Activated CD4-positive, alpha-beta T cell treated with anti-CD3 and anti-CD28 coated beads for 36 hours (primary cell): ENCODE measurements around the gene ELAVL2. TPM values are rescaled to one million over a fixed set of nuclear protein-coding genes. Genes with fewer than 3 reads are reported as not detected.

ENCODE experiments used
- ATAC-seq: fragments of 200-7000 bp; cut with Tn5 transposase; one replicate; pipeline ENCODE4 v1.10.0; 2021; ENCODE audit warnings: mild to moderate bottlenecking, moderate library complexity
- CTCF ChIA-PET: fragments of 350-600 bp; sonication (Branson Sonifier 250); formaldehyde crosslinking; loops from one replicate; lab custom pipeline; 2021; ENCODE audit warnings: antibody characterized with exemption; lab: Charles Lee
- POLR2A ChIA-PET: fragments of 350-600 bp; sonication (Branson Sonifier 250); formaldehyde crosslinking; loops from one replicate; lab custom pipeline; 2021; ENCODE audit warnings: antibody characterized with exemption, inconsistent platforms; lab: Charles Lee
- DNase-seq: peaks from one replicate; pipeline ENCODE4 v3.0.0-alpha.2; 2020
- H3K27ac Mint-ChIP-seq: one replicate; pipeline ENCODE4 v1.8.0; 2021; ENCODE audit warnings: mixed read lengths
- H3K27me3 Mint-ChIP-seq: one replicate; pipeline ENCODE4 v1.8.0; 2021; ENCODE audit warnings: mixed read lengths
- H3K36me3 Mint-ChIP-seq: one replicate; pipeline ENCODE4 v1.8.0; 2021; ENCODE audit warnings: low read depth, mixed read lengths
- H3K4me1 Mint-ChIP-seq: one replicate; pipeline ENCODE4 v1.8.0; 2021; ENCODE audit warnings: mixed read lengths
- H3K4me3 Mint-ChIP-seq: one replicate; pipeline ENCODE4 v1.8.0; 2021; ENCODE audit warnings: mild to moderate bottlenecking, moderate library complexity, mixed read lengths
- H3K9me3 Mint-ChIP-seq: one replicate; pipeline ENCODE4 v1.8.0; 2021; ENCODE audit warnings: low read depth, mixed read lengths
- intact Hi-C, 2 experiments: fragments of 100-400 bp; cut with DNase I in 1 of 2; cut with micrococcal nuclease in 1 of 2; formaldehyde crosslinking; loops; one replicate each; pipeline versions ENCODE4 v1.14.2 to v1.15.1; 2022 to 2024; cut with DNase I, micrococcal nuclease
- total RNA-seq, 2 experiments: library from RNA; stranded (reverse); gene quantifications; one replicate each; pipeline ENCODE4 v1.2.3, GENCODE V29; 2021

Gene ELAVL2
- total RNA-seq, 2 experiments from 2014 or later = not detected

GRCh38 chr9:23830476-23830805 lies 4.4 kb upstream of the ELAVL2 start:
- POLR2A ChIA-PET = no interaction called here
- Mint-ChIP-seq H3K9me3 (peaks cover 4% of the 10 kb centered on the region), H3K36me3 (no peaks in the 10 kb centered on the region), H3K27ac (no peak overlapping the region), H3K27me3 (peaks cover 32% of the 10 kb centered on the region), H3K4me1 (peaks cover 2% of the 10 kb centered on the region), H3K4me3 (no peak overlapping the region)
- no peak for DNase-seq
- CTCF ChIA-PET = no interaction called here
- intact Hi-C loops = no loop called here
- no peak for ATAC-seq

GRCh38 chr9:23829580-23830475 lies 3.8 kb upstream of the ELAVL2 start:
- no peak overlapping the region for H3K27ac Mint-ChIP-seq
- ATAC-seq (no peak), DNase-seq (no peak)
- H3K27me3 Mint-ChIP-seq = peaks cover 32% of the 10 kb centered on the region
- peaks cover 2% of the 10 kb centered on the region for H3K4me1 Mint-ChIP-seq
- H3K4me3 Mint-ChIP-seq = no peak overlapping the region
- intact Hi-C loops = loop anchor here in 1 of 2 experiments (10.0 kb wide), 1 partner anchor 1845 kb away; no protein-coding TSS in a partner anchor
- H3K36me3 Mint-ChIP-seq = no peaks in the 10 kb centered on the region
- POLR2A ChIA-PET = no interaction called here
- CTCF ChIA-PET = no interaction called here
- H3K9me3 Mint-ChIP-seq = peaks cover 4% of the 10 kb centered on the region

GRCh38 chr9:23825700-23826099 lies 340 bp downstream of the ELAVL2 start:
- intact Hi-C loops = loop anchor here in 1 of 2 experiments (10.0 kb wide), 1 partner anchor 1841 kb away; no protein-coding TSS in a partner anchor
- H3K9me3 Mint-ChIP-seq = peaks cover 4% of the 10 kb centered on the region
- no peak for DNase-seq
- no peak overlapping the region for H3K27ac Mint-ChIP-seq
- ChIA-PET POLR2A (no interaction called here), CTCF (no interaction called here)
- H3K4me1 Mint-ChIP-seq = no peaks in the 10 kb centered on the region
- no peak for ATAC-seq
- H3K36me3 Mint-ChIP-seq = no peaks in the 10 kb centered on the region
- H3K27me3 Mint-ChIP-seq = peaks cover 30% of the 10 kb centered on the region
- no peak overlapping the region for H3K4me3 Mint-ChIP-seq

DNA sequence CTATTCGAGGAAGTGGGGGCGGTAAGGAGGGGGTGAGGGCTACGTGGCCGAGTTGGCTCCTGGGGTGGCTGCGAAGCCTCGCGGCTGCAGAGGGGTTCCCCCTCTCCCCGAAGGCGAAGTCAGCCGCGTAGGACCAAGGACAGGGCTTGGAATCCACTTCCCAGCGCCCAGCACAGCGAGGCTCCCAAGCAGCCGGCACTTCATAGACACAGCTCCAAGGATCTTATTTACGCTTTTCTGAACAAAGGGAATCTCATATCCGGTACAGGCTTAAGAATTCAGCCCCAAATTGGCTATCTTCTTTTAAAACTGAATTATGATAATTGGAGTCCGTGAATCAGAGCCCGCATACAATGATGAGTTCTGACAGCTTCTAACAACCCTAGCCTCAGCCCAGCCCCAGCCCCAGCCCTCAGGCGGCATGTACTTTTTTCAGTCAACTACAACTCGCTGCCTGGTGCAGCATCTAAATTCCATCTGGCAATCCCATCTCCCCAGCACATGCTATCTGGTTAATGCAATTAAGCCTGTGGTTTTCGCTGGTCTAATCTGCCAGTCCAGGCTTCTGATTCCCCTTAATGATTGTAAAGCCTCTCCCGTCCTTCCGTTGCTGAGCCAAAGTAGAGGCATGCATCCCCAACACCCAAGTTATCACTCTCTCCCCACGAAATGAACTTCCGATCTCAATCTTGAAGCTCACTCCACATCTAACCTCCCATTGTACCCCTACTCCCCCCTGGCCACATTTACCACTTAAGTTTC lies 1.0 kb downstream of the ELAVL2 start:
- ChIA-PET CTCF (no interaction called here), POLR2A (no interaction called here)
- no peak overlapping the region for H3K27ac Mint-ChIP-seq
- H3K9me3 Mint-ChIP-seq = peaks cover 1% of the 10 kb centered on the region
- H3K4me3 Mint-ChIP-seq = no peak overlapping the region
- intact Hi-C loops = loop anchor here (5.0 to 10.0 kb wide), 2 partner anchors 1840 to 1858 kb away; no protein-coding TSS in a partner anchor
- no peaks in the 10 kb centered on the region for H3K4me1 Mint-ChIP-seq
- no peak for DNase-seq
- peaks cover 29% of the 10 kb centered on the region for H3K27me3 Mint-ChIP-seq
- ATAC-seq = no peak
- H3K36me3 Mint-ChIP-seq = no peaks in the 10 kb centered on the region

DNA sequence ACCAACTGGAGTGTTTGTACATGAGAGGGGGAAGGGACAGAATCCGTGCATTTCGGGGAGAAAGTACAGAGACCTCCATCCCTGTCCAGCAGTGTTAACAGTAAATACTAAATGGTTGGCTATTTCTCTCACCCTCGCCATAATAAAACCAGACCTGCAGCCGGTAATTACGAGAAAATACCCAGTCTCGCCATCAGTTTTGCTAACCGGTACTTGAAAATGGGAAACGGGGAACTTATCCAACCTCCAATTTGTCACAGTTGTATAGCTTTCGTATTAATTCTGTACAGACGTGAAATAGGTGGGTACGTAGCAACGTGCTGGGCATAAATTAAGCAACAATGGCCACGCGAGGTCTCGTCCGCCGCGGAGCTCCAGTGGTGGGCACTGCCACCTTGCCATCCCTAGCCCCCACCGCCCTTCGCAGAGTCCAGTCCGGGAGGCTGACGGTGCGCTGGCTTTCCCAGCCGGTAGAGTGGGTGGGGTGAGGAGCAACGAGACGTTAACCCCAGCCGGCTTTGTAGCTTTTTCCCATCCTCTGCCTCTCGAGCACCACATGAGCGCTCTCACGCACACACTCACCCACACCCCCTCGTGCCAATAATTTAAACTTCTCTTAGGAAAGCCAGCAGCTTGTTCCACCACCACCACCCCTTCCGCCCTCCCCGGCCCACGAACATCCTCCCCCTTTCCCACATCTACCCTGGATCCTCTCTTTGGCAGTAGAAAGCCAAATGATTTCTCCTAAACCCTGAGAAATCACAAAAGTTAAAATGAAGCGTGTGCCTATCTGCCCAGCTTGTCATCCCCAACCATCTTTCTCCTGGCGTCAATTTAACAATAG lies 1.8 kb downstream of the ELAVL2 start:
- Mint-ChIP-seq H3K9me3 (peaks cover 7% of the 10 kb centered on the region), H3K36me3 (no peaks in the 10 kb centered on the region), H3K4me1 (no peaks in the 10 kb centered on the region), H3K27ac (no peak overlapping the region), H3K4me3 (no peak overlapping the region), H3K27me3 (peaks cover 30% of the 10 kb centered on the region)
- ChIA-PET POLR2A (no interaction called here), CTCF (no interaction called here)
- ATAC-seq (no peak), DNase-seq (no peak)
- intact Hi-C loops = loop anchor here (5.0 to 10.0 kb wide), 2 partner anchors 1839 to 1857 kb away; no protein-coding TSS in a partner anchor

DNA sequence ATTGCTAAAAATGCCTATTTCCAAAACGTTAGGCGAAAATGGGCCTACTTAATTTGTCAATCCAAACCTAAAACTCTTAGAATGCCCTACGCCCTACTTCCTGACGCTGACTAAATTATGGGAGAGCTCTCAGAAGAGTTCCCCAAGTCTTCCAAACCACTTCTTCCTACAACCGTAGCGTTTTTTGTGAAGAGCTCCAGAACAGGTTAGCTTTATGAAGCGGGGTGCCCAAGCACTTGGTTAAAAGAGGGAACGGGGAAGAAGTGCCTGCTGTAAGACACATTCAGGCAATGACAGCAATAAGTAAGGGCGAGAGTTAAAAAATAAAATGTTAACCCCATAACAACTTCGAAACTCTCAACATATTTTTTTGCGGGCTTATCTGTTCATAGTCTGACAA lies 2.8 kb downstream of the ELAVL2 start:
- H3K36me3 Mint-ChIP-seq = no peaks in the 10 kb centered on the region
- intact Hi-C loops = loop anchor here (5.0 to 10.0 kb wide), 2 partner anchors 1838 to 1856 kb away; no protein-coding TSS in a partner anchor
- H3K4me3 Mint-ChIP-seq = no peak overlapping the region
- POLR2A ChIA-PET = no interaction called here
- CTCF ChIA-PET = no interaction called here
- ATAC-seq (no peak), DNase-seq (no peak)
- H3K27ac Mint-ChIP-seq = no peak overlapping the region
- no peaks in the 10 kb centered on the region for H3K4me1 Mint-ChIP-seq
- peaks cover 7% of the 10 kb centered on the region for H3K9me3 Mint-ChIP-seq
- H3K27me3 Mint-ChIP-seq = peaks cover 33% of the 10 kb centered on the region

DNA sequence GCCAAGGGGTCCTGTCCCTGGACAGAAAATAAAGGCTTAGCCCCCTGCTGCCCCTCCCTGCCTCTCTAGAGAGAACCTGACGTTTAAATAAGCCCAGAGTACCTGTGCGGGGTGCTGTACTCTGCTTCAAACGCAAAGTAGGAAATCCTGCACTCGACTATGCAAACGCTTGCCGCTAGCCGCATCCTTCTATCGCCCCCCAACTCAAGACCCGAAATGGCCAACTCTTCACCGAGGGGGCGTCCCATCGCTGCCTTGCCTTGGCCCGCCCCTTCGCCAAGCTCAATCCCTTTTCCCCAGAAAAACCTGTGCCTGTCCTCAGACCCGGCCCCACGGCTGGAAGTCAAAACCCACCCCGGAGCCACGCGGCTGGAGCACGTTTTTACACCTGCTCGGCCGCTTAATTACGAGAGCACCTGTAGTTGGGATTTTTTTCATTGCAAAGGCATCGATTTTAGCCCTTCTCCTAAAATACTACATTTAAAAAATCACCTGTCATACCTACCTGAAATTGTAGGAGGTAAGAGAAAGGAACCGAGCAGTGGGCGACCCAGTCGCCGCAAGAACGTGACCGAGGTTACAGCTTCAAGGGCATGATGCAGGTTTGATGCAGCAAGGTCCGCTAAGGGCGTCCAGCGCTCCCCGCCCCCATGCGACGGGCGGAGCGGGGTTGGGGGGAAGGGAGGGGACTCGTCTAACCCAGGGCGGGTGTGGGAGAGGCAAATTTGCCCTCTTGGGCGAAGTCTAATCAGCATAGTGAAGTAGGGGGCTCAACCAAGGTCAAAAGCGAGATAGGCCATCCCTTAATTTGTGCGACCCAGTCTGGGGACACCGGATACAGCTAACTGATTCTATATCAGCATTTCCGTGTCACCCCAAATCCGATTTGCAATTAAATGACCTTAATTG lies 3.5 kb downstream of the ELAVL2 start:
- ChIA-PET POLR2A (no interaction called here), CTCF (no interaction called here)
- peaks cover 7% of the 10 kb centered on the region for H3K9me3 Mint-ChIP-seq
- peaks cover 32% of the 10 kb centered on the region for H3K27me3 Mint-ChIP-seq
- no peak overlapping the region for H3K27ac Mint-ChIP-seq
- intact Hi-C loops = loop anchor here (5.0 to 10.0 kb wide), 2 partner anchors 1838 to 1855 kb away; no protein-coding TSS in a partner anchor
- ATAC-seq = no peak
- DNase-seq = no peak
- no peaks in the 10 kb centered on the region for H3K4me1 Mint-ChIP-seq
- no peaks in the 10 kb centered on the region for H3K36me3 Mint-ChIP-seq
- no peak overlapping the region for H3K4me3 Mint-ChIP-seq

DNA sequence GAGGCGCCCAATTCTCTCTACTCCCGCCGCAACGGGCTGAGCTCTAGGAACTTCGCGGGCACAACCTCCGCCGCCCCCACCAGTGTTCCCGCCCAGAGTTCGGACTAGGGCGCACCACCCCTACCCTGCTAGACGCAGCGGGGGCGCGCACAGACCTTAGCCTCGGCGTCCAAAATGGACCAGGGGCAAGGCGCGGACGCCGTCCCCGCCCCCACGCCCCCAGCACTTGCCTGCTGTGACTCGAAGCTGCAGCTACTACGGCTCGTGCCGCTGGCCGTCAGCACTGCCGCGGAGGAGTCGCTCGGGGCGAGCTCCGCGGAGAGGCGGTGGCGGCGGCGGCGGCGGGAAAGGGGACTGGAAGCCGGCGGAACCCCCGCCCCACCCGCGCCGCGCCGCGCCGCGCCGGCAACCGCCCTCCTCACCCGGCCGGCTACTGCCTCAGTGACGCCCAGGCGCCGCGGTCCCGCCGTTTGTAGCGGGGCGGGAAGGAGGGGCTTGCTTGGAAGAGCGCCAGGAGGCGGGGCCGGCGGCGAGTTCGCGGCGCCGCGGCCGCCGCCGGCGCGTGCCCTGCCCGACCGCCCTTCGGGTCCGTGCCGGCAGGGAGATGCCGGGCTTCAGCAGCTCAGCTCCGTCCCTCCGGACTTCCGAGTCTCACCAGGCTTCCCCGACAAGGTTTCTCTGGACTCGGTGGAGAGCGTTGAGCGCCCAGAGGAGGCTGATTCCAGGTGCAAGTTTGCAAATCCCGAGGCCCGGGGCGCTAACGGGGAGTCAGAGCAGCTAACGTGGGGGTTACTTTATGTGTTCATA lies 4.5 kb downstream of the ELAVL2 start:
- ATAC-seq = no peak
- intact Hi-C loops = loop anchor here (5.0 to 10.0 kb wide), 2 partner anchors 1837 to 1854 kb away; no protein-coding TSS in a partner anchor
- H3K27me3 Mint-ChIP-seq = peaks cover 31% of the 10 kb centered on the region
- no peaks in the 10 kb centered on the region for H3K4me1 Mint-ChIP-seq
- peaks cover 7% of the 10 kb centered on the region for H3K9me3 Mint-ChIP-seq
- no peak overlapping the region for H3K27ac Mint-ChIP-seq
- H3K4me3 Mint-ChIP-seq = no peak overlapping the region
- ChIA-PET CTCF (no interaction called here), POLR2A (no interaction called here)
- H3K36me3 Mint-ChIP-seq = no peaks in the 10 kb centered on the region
- no peak for DNase-seq

DNA sequence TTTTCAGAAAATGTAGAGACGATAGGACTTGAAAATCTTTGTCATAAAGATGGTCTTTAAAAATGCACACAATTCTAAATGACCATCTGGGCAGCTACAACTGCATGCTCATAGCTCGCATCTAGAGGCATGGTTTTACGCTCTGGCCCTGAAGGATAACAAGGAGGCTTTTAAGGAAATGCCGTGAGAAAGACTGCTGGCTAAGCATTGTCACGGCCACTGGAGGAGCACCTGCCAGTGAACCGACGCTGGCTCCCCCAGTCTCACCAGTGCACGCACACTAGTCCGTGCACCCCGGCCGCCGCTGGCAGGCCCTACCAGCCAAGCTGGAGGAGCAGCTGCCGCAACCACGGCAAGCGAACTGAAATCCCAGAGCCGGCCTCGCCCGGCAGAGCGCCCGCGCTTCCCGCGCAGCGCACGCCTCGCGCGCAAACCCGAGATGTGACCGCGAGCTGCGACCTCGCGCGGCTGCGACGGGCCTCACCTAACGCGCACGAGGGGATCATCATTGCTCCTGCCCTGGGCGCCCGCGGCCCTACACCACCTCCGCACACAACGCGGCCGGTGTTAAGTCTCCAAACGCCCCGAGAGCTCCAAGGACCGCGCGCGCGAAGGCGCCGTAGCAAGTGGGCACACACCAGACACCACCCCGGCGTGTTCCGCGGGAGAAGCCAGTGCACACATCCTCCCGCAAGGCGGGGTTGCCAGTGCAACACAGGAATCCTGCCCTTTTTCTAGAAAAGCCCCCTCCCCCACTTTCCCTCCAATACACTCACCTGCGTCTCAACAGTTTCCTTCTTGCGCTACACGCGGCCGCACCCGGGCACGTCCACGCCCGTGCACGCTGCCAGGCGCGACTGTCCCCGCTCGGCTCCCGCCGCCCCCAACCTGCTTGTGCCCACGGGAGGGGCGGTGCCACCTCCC lies 5.3 kb downstream of the ELAVL2 start:
- peaks cover 31% of the 10 kb centered on the region for H3K27me3 Mint-ChIP-seq
- H3K9me3 Mint-ChIP-seq = peaks cover 7% of the 10 kb centered on the region
- DNase-seq (no peak), ATAC-seq (no peak)
- no peaks in the 10 kb centered on the region for H3K36me3 Mint-ChIP-seq
- H3K4me3 Mint-ChIP-seq = no peak overlapping the region
- POLR2A ChIA-PET = no interaction called here
- no peak overlapping the region for H3K27ac Mint-ChIP-seq
- H3K4me1 Mint-ChIP-seq = no peaks in the 10 kb centered on the region
- intact Hi-C loops = loop anchor here (5.0 to 10.0 kb wide), 2 partner anchors 1836 to 1853 kb away; no protein-coding TSS in a partner anchor
- CTCF ChIA-PET = no interaction called here
